HCT116 (cell line): ENCODE results near the gene TM6SF1. TPM values are rescaled to one million over a fixed set of nuclear protein-coding genes. Genes with fewer than 3 reads are reported as not detected.

Experiments used
- ATAC-seq: fragments of 200-7000 bp; cut with Tn5 transposase; 2 replicates; pipeline ENCODE4 v1.9.1; 2020; ENCODE audit warnings: mild to moderate bottlenecking, moderate library complexity
- BruUV-seq: library from RNA; stranded (reverse); fragments of 400-500 nt; replicated peaks from 2 replicates; lab custom pipeline; 2021; lab: Mats Ljungman, UMichigan
- CTCF ChIA-PET: fragments of 300-600 bp; sonication (Branson Sonifier 250); formaldehyde crosslinking; loops from one replicate; lab custom pipeline; 2021; ENCODE audit warnings: antibody characterized with exemption; lab: Charles Lee
- POLR2A ChIA-PET: fragments of 300-600, 350-600 bp; sonication (Branson Sonifier 250); formaldehyde crosslinking; loops from one replicate; lab custom pipeline; 2021; ENCODE audit warnings: antibody characterized with exemption; lab: Charles Lee
- RAD21 ChIA-PET, 2 experiments: fragments of 300-600 bp; sonication (Branson Sonifier 250); formaldehyde crosslinking; loops; one replicate each; lab custom pipeline; 2023; ENCODE audit warnings: low total read pairs in 2 of 2; ENCODE audit not compliant: uncharacterized antibody in 2 of 2, unreplicated experiment in 2 of 2, low non-redundant PET in 1 of 2; lab: Charles Lee
- DNase-seq: peaks from one replicate; pipeline ENCODE4 v3.0.0-alpha.2; 2010; ENCODE audit warnings: low read depth, low spot score
- H2AFZ ChIP-seq: fragments of 200-600 bp; shearing (Covaris generic), sonication (generic); 2 replicates; pipeline ENCODE4 v1.6.1; 2017; ENCODE audit warnings: low read depth, mixed run types, mixed read lengths, antibody characterized with exemption, low read length; ENCODE audit not compliant: poor library complexity, severe bottlenecking
- H3K27ac ChIP-seq: 2 replicates; pipeline ENCODE4 v1.5.1; 2012; ENCODE audit warnings: low read depth, low read length
- H3K27me3 ChIP-seq: fragments of 200-600 bp; sonication (generic); 2 replicates; pipeline ENCODE4 v1.6.1; 2016; ENCODE audit warnings: mixed run types, low read length, mixed read lengths; ENCODE audit not compliant: insufficient read depth
- H3K36me3 ChIP-seq, 2 experiments: fragments of 200-500 bp in 1 of 2; fragments of 200-600 bp in 1 of 2; sonication (Bioruptor generic) in 1 of 2; sonication (generic) in 1 of 2; 2 replicates each; pipeline versions ENCODE4 v1.5.1 to v1.6.1; 2014 to 2016; ENCODE audit warnings: low read length in 2 of 2, inconsistent platforms in 1 of 2, mixed read lengths in 1 of 2, mixed run types in 1 of 2; ENCODE audit not compliant: insufficient read depth in 2 of 2, control insufficient read depth in 1 of 2
- H3K4me1 ChIP-seq, 2 experiments: fragments of 200-600 bp in 1 of 2; sonication (generic) in 1 of 2; 2 replicates each; pipeline versions ENCODE4 v1.5.1 to v1.6.1; 2012 to 2017; ENCODE audit warnings: low read length in 2 of 2, inconsistent platforms in 1 of 2, mild to moderate bottlenecking in 1 of 2, mixed read lengths in 1 of 2, mixed run types in 1 of 2, moderate library complexity in 1 of 2; ENCODE audit not compliant: insufficient read depth in 2 of 2, control insufficient read depth in 1 of 2
- H3K4me2 ChIP-seq: fragments of 200-600 bp; sonication (generic); 2 replicates; pipeline ENCODE4 v1.6.1; 2017; ENCODE audit warnings: mixed run types, low read length, mixed read lengths
- H3K4me3 ChIP-seq, 2 experiments: fragments of 200-600 bp in 1 of 2; sonication (generic) in 1 of 2; replicated peaks in 1 of 2; 2 replicates each; pipeline ENCODE4 v1.5.1; 2011 to 2016; ENCODE audit warnings: low read length in 2 of 2, control low read depth in 1 of 2, low read depth in 1 of 2, mild to moderate bottlenecking in 1 of 2, mixed read lengths in 1 of 2, mixed run types in 1 of 2
- H3K79me2 ChIP-seq: fragments of 200-600 bp; sonication (generic); 2 replicates; pipeline ENCODE4 v1.6.1; 2017; ENCODE audit warnings: mild to moderate bottlenecking, mixed run types, low read length, moderate library complexity, mixed read lengths; ENCODE audit not compliant: insufficient read depth
- H3K9ac ChIP-seq: fragments of 200-600 bp; sonication (generic); 2 replicates; pipeline ENCODE4 v1.6.1; 2016; ENCODE audit warnings: low read length, mixed read lengths
- H3K9me2 ChIP-seq: fragments of 200-600 bp; sonication (generic), shearing (Covaris generic); 2 replicates; pipeline ENCODE4 v1.6.1; 2017; ENCODE audit warnings: mixed run types, mild to moderate bottlenecking, moderate library complexity; ENCODE audit not compliant: insufficient read depth
- H3K9me3 ChIP-seq, 2 experiments: fragments of 200-500 bp in 1 of 2; fragments of 200-600 bp in 1 of 2; sonication (Bioruptor generic) in 1 of 2; sonication (generic) in 1 of 2; 2 replicates each; pipeline ENCODE4 v1.6.1; 2014 to 2017; ENCODE audit warnings: low read length in 2 of 2, mixed read lengths in 2 of 2, inconsistent platforms in 1 of 2, low read depth in 1 of 2, mild to moderate bottlenecking in 1 of 2, mixed run types in 1 of 2, moderate library complexity in 1 of 2; ENCODE audit not compliant: control insufficient read depth in 1 of 2, insufficient read depth in 1 of 2
- H4K20me1 ChIP-seq: fragments of 200-600 bp; sonication (generic), shearing (Covaris generic); 2 replicates; pipeline ENCODE4 v1.6.1; 2017; ENCODE audit warnings: mixed run types, mild to moderate bottlenecking, moderate library complexity; ENCODE audit not compliant: insufficient read depth
- CBX3 ChIP-seq: IDR thresholded peaks from 2 replicates; pipeline ENCODE4 v1.6.1; 2012; ENCODE audit warnings: low read depth
- EGR1 ChIP-seq: IDR thresholded peaks from 2 replicates; pipeline ENCODE4 v1.6.1; 2012; ENCODE audit warnings: low read depth
- ELF1 ChIP-seq: IDR thresholded peaks from 2 replicates; pipeline ENCODE4 v1.6.1; 2012; ENCODE audit warnings: low read depth, borderline replicate concordance
- EZH2 ChIP-seq: fragments of 200-600 bp; sonication (generic); IDR thresholded peaks from 2 replicates; pipeline ENCODE4 v1.6.1; 2017; ENCODE audit warnings: antibody characterized with exemption, mixed run types
- JUND ChIP-seq: IDR thresholded peaks from 2 replicates; pipeline ENCODE4 v1.6.1; 2012
- POLR2AphosphoS5 ChIP-seq: IDR thresholded peaks from 2 replicates; pipeline ENCODE4 v1.6.1; 2011; ENCODE audit warnings: mild to moderate bottlenecking, low read depth, low read length, moderate library complexity
- RAD21 ChIP-seq: IDR thresholded peaks from 2 replicates; pipeline ENCODE4 v1.6.1; 2012; ENCODE audit warnings: low read depth, mild to moderate bottlenecking
- SP1 ChIP-seq: IDR thresholded peaks from 2 replicates; pipeline ENCODE4 v1.6.1; 2012; ENCODE audit warnings: low read depth
- SRF ChIP-seq: IDR thresholded peaks from 2 replicates; pipeline ENCODE4 v1.6.1; 2012; ENCODE audit warnings: low read depth
- TCF7L2 ChIP-seq: IDR thresholded peaks from 2 replicates; pipeline ENCODE4 v1.7.0; 2011; ENCODE audit warnings: borderline replicate concordance, inconsistent platforms; ENCODE audit not compliant: insufficient read depth, insufficient read length; ENCODE audit errors: extremely low read depth
- YY1 ChIP-seq: IDR thresholded peaks from 2 replicates; pipeline ENCODE4 v1.6.1; 2011; ENCODE audit warnings: low read length, low read depth, moderate library complexity, mild to moderate bottlenecking; ENCODE audit not compliant: insufficient replicate concordance; ENCODE audit errors: extremely low read depth
- ZNF274 ChIP-seq: fragments of 200-500 bp; sonication (Bioruptor generic); IDR thresholded peaks from 2 replicates; pipeline ENCODE4 v1.6.1; 2014; ENCODE audit warnings: mild to moderate bottlenecking, low read depth, low read length, inconsistent platforms
- intact Hi-C: fragments of 100-400 bp; cut with micrococcal nuclease; formaldehyde crosslinking; loops from 2 replicates; pipeline ENCODE4 v1.10.0; 2022
- total RNA-seq: library from RNA; stranded (reverse); gene quantifications from one replicate; pipeline ENCODE4 v1.2.1, GENCODE V29; 2021; ENCODE audit not compliant: unreplicated experiment
- TF ChIP-seq, protein P1 (sequence below): IDR thresholded peaks from 2 replicates; pipeline ENCODE4 v1.6.1; 2012
- TF ChIP-seq, protein P2 (sequence below), 3 experiments: fragments of 200-600 bp in 1 of 3; sonication (generic) in 1 of 3; IDR thresholded peaks in 2 of 3; conservative IDR thresholded peaks in 1 of 3; 2 replicates each; pipeline ENCODE4 v1.5.1; 2012 to 2017; ENCODE audit warnings: low read depth in 2 of 3, low read length in 2 of 3, antibody characterized with exemption in 1 of 3, borderline replicate concordance in 1 of 3, control low read depth in 1 of 3, mild to moderate bottlenecking in 1 of 3, mixed read lengths in 1 of 3, mixed run types in 1 of 3, moderate library complexity in 1 of 3; ENCODE audit not compliant: insufficient read depth in 1 of 3
- TF ChIP-seq, protein P3 (sequence below): IDR thresholded peaks from 2 replicates; pipeline ENCODE4 v1.6.1; 2012

TM6SF1 gene
- total RNA-seq, 1 experiment from 2014 or later: not detected

DNA sequence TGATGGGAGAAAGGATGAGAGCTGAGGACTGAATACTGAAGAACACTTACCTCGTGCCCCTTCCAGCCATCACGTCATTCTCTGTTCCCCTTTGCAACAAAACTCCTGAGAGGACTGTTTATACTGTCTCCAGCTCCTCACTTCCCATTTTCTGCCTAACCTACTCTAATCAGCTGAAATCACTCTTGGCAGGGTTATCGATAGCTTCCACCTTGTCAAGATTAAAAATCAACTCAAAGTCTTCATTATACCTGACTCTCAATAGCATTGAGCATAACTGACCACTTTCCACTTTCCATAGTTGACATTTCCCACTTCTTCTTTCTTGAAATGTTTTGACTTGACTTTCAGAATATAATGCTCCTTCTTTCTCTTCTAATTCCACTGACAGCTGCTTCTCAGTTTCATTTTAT lies 44.7 kb upstream of the TM6SF1 start:
- no peaks in the 10 kb centered on the region for H3K9me2 ChIP-seq
- CTCF ChIA-PET: no interaction called here
- no TSS peak for BruUV-seq
- peaks cover 9 to 18% of the 10 kb centered on the region in 2 experiments; a peak in 3 of 4 replicates for H3K4me1 ChIP-seq
- intact Hi-C loops: loop anchor here (5.0 kb wide), 1 partner anchor 315 kb away; no protein-coding TSS in a partner anchor
- RAD21 ChIA-PET: no interaction called here
- POLR2A ChIA-PET: no interaction called here
- no peaks in the 10 kb centered on the region for H3K9me3 ChIP-seq
- H3K36me3 ChIP-seq: peaks cover 2 to 20% of the 10 kb centered on the region in 2 experiments; a peak in 2 of 4 replicates
- H3K79me2 ChIP-seq: peaks cover 92% of the 10 kb centered on the region
- no peak overlapping the region for H3K4me2 ChIP-seq
- no peak for DNase-seq
- TF ChIP-seq EZH2 (no peak), RAD21 (no peak), ZNF274 (no peak), POLR2AphosphoS5 (no peak), EGR1 (no peak), TCF7L2 (no peak), SRF (no peak), YY1 (no peak), JUND (no peak), SP1 (no peak), ELF1 (no peak), CBX3 (no peak)
- TF ChIP-seq, protein P1, sequence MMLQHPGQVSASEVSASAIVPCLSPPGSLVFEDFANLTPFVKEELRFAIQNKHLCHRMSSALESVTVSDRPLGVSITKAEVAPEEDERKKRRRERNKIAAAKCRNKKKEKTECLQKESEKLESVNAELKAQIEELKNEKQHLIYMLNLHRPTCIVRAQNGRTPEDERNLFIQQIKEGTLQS: no peak
- TF ChIP-seq, protein P2, sequence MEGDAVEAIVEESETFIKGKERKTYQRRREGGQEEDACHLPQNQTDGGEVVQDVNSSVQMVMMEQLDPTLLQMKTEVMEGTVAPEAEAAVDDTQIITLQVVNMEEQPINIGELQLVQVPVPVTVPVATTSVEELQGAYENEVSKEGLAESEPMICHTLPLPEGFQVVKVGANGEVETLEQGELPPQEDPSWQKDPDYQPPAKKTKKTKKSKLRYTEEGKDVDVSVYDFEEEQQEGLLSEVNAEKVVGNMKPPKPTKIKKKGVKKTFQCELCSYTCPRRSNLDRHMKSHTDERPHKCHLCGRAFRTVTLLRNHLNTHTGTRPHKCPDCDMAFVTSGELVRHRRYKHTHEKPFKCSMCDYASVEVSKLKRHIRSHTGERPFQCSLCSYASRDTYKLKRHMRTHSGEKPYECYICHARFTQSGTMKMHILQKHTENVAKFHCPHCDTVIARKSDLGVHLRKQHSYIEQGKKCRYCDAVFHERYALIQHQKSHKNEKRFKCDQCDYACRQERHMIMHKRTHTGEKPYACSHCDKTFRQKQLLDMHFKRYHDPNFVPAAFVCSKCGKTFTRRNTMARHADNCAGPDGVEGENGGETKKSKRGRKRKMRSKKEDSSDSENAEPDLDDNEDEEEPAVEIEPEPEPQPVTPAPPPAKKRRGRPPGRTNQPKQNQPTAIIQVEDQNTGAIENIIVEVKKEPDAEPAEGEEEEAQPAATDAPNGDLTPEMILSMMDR (IDR thresholded peaks at IDR 0.05 in 2 of 3, conservative IDR thresholded peaks at IDR 0.05 in 1 of 3; ENCODE audit: borderline replicate concordance in 1 of 3, insufficient read depth in 1 of 3, low read depth in 2 of 3, low read length in 2 of 3): no peak
- TF ChIP-seq, protein P3, sequence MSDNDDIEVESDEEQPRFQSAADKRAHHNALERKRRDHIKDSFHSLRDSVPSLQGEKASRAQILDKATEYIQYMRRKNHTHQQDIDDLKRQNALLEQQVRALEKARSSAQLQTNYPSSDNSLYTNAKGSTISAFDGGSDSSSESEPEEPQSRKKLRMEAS: no peak
- TF ChIP-seq, all 23 proteins: peak for 0
- Histone ChIP-seq H2AFZ (no peak overlapping the region), H3K9ac (no peak overlapping the region), H3K4me3 (no peak overlapping the region), H3K27ac (no peak overlapping the region), H4K20me1 (peaks cover 17% of the 10 kb centered on the region; the same call in 1 of the 2 replicates), H3K27me3 (no peaks in the 10 kb centered on the region)
- no peak for ATAC-seq
